Stimulated activated CD4-positive, alpha-beta T cell treated with anti-CD3 and anti-CD28 coated beads, Interleukin-12 subunit alpha, Interleukin-12 subunit beta, amount 100 ng/mL, for 48 hours (primary cell): ENCODE results near the gene KRTAP12-4.
"Not testable (repeated sequence)": the region's sequence is repeated elsewhere in the genome, so short reads cannot be mapped to it uniquely, and the experiment has no call there.

Experiments used
- DNase-seq, 3 donors: peaks; one replicate each; pipeline ENCODE4 v3.0.0-alpha.2; 2020; ENCODE audit warnings: low read depth in 2 of 3, low spot score in 1 of 3

Gene KRTAP12-4

DNA sequence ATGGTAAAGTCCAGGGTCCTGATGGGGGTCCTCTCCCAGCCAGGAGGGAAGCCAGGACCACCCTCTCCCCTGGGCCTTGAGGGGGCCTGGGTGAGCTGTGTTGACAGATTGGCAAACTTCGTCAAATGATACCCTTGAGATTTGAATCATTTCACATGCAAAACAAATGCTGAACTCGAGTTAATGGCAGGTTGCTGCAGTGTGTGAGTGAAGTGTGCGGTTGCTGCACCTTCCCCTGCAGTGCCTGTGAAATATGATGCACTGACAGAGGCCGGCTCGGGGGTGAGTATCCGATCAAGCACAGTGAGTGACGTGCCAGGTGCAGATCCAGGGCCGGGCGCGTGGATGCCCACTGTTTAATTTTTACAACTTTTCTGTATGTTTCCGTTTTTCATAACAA is 33.2 kb upstream of the KRTAP12-4 start:
- DNase-seq = no peak

DNA sequence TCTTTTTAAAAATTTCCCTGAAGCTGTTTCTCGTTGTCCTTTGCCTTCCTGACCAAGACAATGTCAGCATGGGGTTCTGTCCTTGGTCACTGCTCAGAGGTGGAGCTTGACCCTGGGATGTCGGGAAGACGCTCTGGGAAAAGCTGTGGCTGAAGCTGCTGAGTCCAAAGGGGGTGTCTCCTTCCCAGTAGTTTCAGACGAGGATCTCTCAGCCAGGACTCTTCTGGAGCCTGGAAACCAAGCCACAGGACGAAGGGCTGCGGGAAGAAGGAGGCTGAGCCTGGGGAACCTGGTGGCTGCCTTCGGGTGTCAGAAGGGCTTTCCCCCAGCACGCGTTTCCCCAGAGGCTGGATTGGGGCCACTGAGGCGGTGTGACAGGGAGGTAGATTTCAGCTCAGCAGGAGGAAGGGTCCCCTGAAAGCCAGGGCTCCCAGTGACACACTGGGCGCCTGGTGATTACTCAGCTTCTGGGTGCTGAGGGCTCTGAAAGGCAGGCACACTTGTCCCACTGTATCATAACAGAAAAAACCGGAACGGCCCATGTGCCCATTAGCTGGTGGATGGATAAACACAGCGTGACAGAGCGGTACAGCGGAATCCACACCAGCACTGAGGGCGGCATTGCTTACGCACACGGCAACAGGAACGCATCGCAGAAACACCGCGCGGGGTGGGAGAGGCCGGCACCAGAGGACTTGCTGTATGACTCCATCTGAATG is 32.5 kb upstream of the KRTAP12-4 start:
- no peak for DNase-seq

DNA sequence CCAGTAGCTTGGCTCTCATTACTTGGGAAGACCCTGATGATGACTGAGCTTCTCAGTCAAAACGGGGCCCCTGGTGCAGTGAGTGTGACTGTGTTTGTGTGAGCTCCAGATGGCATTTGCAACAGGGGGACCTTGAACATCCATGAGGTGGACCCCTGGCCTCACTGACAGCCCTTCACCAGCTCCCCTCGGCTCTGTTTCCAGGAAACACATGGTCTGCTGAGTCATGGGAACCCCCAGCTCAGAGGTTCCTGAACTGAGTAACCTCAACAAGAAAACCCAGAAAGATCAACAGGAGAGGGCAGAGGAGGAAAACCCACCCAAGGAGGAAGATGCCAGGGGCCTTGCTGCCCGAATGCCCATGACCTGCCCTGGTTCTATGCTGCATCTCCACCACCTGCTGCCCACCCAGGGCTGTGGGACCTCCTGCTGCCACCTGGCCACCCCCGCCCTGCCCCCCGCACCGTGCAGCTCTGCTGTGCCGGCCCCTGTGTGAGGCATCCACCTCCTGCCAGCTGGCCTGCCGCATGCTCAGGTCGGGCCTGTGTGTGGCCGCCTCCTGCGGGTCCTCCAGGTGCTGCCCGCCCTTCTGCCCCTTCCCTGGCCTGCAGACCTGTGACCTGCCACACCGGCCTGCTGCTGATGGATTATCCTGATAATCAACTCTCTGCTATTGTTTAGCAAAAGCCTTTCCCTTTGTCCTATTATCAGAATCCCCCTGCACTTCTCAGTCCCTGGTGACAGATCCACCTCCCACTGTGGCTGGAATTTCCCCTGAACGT is 31.7 kb upstream of the KRTAP12-4 start:
- no peak for DNase-seq

DNA sequence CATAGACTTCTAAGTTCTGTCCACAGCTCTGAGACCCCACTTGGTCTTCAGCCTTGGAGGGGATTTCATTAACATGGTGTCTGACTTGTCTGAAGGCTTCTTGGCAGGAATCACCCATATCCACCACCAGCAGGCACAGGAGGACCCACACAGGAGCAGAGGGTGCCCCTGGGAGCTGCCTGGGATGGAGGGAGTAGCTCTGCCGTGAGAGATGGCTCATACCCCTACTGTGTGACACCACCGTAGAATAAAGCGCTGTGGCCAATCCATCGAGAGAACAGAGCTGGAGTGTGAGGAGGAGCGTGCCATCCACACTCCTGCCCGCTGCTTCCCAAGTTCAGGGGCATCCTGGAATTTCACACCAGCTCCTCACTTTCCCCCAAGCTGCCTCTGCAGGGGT is 30.6 kb upstream of the KRTAP12-4 start:
- not testable (repeated sequence) for DNase-seq

DNA sequence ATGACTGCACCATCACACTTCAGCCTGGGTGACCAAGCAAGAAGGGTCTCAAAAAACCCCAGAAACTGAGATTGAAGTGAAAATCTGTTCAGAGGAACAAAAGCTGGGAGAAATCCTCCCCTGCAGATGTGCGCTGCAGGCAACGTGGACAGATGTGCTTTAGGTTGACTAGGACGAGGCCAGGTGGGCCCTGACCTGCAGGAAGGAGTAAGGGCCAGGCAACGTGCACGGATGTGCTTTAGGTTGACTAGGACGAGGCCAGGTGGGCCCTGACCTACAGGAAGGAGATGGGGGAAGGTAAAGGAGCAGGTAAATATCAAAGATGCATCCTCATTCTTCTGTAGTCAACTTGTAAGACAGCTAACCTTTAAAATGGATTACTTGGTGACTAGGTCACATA is 30.0 kb upstream of the KRTAP12-4 start:
- DNase-seq = no peak

DNA sequence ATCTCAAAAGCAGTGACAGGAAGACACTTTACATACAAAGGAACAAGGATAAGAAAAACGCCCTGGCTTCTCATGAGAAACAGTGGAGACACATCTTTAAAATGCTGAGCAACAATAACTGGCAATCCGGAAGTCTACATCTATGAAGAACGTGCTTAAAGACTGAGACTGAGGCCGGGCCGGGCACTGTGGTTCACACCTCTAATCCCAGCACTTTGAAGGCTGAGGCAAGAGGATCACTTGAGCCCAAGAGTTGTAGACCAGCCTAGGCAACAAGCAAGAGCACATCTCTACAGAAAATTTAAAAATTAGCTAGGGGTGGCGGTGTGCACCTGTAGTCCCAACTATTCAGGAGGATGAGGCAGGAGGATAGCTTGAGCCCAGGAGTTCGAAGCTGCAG is 29.6 kb upstream of the KRTAP12-4 start:
- DNase-seq = no peak

DNA sequence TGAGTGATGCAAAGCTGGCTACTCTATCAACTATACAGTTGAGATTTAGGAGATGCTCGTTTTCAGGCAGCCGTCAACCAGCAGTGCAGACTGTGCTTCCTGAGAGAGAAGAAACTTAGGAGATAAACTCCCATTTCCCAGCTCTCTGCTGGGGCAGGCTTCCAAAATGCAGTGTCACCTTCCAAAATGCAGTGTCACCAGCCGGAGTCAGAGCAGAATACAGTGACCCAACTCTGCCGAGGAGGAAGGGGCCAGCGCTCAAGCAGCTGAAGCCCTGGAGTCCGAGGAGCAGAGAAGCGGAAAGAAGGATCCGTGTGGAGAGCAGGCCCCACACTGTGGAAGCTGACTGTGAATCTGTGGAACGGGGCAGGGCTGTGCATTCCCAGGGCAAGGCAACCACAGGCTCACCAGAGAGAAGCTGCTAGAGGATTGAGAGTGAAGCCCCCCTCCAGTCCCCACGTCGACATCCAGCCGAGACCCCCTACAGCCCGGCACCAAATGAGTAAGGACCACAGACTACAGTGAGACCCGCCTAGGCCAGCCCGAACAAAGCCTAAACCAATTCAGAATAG is 28.2 kb upstream of the KRTAP12-4 start:
- no peak for DNase-seq

DNA sequence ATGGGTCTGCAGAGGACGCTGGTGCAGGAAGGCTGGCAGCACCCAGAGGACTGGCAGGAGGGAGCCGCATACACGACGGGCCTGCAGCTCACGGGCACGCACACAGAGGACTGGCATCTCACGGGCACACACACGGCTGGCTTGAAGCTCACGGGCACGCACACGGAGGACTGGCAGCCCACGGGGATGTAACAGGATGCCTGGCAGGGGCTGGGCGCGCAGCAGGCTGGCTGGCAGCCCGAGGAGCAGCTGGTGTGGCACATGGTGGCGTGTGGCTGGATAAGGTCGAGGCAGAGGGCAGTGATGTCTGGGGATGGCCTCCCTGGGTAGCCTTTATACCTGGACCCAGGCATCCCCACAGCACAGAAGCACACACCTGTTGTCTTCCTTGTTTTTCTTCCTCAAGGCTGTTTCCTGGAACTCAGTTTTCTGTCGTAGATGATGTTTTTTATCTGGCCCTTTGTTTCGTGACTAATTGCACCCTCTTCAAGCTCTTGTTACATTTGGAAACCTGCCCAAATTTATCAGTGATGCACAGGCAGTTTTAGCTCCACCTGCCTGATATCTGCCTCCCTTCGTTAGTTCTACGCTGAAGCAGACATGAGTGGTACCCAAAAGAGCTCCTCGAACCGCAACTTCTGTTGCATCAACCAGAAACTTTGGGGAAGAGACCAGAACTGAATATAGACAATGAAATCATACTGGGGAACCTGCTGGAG is 27.6 kb upstream of the KRTAP12-4 start, which contains the start of gene KRTAP12-1:
KRTAP12-1 (minus strand) TSS at position 303 of the 719 bp plus-strand sequence; CDS start at position 263, 40 bp downstream.
- DNase-seq = no peak

DNA sequence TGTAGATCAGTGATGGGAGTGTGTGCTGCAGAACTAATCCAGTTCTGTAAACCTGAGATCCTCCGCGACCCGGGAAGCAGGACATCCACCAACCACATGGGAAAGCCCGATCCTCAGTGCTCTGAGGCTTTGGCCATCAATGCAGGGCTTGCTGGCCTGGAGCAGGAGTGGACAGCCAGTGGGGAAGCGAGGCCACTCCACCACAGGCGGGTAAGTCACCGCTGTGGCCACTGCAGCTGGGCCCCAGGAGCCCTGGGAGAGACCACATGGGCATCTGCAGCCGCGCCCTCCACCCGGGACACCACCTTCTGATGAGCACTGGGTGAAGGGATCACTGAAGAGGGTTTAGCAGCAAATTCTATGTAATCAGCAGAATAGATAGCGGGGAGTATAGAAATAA is 26.7 kb upstream of the KRTAP12-4 start:
- no peak for DNase-seq

DNA sequence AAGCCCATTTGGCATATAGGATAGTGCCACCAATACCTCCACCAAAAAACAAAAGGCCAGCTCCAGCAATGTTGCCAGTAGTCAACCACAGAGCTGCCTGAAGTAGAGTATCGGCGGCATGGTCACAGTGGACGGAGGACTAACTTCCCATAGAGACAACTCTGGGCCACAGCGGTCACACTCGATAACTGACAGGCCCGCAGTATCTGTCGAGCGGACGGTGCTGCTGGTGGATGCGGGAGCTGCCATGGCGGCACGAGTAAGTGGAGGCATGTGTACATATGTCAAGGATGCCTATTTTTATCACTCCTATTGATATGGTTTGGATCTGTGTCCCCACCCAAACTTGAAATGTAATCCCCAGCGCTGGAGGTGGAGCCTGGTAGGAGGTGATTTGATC is 23.4 kb upstream of the KRTAP12-4 start:
- no peak for DNase-seq

DNA sequence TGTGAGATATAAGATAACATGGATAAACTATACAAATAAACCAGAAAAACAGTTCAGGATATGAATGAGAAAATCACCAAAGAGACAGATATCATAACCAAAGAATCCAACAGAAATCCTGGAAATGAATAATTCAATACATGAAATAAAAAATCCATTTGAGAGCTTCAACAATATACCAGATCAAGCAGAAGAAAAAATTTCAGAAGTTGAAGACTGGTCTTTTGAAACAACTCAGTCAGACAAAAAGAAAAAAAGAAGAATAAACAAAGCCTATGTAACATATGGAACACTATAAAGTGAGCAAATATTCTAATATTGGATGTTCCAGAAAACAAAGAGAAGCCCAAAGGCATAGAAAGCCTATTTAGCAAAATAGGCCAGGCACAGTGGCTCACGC is 17.5 kb upstream of the KRTAP12-4 start:
- DNase-seq = no peak

DNA sequence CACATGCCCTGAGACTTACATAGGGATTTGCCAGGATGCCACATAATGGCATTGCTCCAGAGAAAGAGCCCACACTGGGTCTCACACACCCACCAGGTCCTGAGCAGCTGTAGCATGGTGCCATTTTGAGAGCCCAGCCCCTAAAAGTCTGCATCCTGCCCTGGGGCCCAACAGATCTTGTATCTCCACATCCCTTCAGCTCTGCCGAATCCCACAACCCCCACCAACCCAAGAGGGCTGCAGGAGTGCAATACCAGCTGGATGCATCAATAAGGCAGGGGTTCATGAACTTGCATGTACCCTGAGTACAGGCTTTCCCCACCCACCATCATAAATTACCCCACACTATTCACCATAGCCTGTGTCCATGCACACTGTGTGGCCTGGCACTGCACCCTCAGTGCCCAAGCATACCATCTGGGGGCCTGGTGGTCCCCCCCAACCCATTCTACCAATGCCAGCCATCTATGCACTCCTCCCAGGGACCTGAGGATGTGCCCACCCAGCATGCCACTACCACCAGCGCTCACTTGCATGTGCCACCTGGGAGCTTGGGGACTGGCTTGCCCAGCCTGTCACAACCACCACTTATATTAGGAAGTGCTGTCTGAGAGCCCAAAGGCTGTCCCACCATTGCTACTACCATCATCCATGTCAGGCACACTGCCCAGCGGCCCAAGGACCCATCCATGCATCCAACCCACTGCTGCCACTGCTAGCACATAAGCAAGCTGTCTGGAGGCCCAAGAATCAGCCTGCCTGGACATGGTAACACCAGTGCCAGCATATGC is 16.4 kb upstream of the KRTAP12-4 start:
- no peak for DNase-seq

DNA sequence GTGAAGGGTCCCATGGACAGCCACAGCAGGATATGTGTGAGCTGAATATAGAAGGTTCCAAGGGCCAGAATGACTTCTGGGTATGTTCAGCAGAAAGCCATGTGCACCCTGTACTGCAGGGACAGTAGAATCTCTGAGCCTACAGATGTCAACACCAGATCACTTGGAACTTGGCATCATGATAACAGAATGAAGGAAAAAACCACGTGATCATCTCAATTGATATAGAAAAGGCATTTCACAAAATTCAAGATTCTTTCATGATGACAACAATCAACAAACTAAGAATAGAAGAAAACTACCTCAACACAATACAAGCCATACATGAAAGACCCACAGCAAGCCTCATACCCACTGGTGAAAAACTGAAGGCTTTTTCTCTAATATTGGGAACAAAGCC is 13.2 kb upstream of the KRTAP12-4 start:
- no peak for DNase-seq

DNA sequence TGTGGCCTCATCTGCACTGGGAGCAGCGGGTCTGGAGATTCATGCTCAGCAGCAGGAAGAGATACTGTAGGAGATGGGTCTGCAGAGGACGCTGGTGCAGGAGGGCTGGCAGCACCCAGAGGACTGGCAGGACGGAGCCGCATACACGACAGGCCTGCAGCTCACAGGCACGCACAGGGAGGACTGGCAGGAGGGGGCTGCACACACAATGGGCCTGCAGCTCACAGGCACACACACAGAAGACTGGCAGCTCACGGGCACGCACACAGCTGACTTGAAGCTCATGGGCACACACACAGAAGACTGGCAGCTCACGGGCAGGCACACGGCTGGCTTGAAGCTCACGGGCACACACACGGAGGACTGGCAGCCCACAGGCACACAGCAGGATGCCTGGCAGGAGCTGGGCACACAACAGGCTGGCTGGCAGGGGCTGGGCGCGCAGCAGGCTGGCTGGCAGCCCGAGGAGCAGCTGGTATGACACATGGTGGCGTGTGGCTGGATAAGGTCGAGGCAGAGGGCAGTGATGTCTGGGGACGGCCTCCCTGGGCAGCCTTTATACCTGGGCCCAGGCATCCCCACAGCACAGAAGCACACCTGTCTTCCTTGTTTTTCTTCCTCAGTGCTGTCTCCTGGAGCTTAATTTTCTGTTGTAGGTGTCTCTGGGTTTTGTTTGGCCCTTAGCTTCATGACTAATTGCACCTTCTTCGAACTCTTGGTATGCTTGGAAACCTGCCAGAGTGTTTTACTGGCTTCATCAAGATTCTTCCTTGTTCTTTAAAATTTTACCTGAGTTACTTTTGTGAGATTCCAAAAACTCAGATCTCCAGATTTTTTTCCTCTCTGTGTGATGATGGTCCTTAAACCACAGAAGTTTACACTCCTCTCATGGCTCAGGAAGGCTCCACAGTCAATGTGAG is 12.2 kb upstream of the KRTAP12-4 start, which contains the start of gene KRTAP12-2:
KRTAP12-2 (minus strand) TSS at position 527 of the 920 bp plus-strand sequence; CDS start at position 486, 41 bp downstream.
- DNase-seq = no peak

DNA sequence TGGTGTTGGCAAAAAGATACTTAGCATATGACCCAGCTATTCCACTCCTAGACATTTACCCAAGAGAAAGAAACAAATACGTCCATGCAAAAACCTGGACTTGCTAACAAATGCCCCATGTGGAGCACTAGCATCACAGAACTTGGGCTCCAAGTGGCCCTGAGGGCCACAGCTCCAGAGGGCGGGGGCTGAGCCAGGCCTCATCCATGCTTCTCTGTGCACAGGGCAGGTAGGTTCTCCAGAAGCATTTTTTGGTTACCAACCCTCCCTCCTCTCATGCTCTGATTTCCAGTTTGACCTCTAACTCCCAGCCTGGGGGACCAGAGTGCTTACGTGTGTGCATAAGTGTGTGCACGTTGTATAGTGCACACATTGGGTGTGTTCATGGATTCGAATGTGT is 10.2 kb upstream of the KRTAP12-4 start:
- no peak for DNase-seq

DNA sequence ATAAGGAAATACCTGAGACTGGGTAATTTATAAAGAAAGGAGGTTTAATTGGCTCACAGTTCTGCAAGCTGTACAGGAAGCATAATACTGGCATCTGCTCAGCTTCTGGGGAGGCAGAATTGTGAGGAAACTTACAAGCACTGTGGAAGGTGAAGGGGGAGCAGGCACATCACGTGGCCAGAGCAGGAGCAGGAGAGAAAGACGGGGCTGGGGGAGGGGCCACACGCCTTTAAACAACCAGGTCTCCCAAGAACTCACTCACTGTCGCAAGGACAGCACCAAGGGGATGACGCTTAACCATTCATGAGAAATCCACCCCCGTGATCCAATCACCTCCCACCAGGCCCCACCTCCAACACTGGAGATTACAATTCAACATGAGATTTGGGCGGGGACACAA is 7.1 kb upstream of the KRTAP12-4 start:
- not testable (repeated sequence) for DNase-seq

DNA sequence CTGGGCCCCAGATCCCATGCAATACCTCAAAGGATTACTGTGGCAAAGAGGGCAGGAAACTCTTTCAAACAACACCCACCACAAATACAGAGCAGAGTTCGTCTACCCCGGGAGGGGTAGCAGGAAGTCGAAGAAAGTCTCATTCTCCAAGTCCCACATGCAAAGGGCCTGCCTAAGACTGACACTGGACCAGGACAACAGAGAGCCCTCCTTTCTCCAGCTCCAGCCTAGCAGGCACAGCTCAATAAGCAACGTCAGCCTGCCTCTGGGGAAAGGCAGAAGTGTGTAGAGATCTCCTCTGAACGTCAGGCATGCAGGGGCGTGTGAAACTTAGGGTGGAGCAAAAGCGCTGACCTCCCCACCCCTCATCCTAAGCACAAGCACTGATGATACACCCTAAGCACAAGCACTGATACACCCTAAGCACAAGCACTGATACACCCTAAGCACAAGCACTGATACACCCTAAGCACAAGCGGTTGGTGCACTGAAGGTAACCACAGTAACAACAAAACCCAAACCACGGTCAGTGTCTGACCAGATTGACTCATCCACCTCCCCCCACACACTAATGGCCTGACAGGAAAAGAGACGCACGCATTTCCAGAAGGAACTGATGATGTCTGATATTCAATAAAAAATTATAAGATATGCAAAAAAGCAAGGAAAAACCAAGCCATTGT is 4.6 kb upstream of the KRTAP12-4 start:
- DNase-seq = no peak

DNA sequence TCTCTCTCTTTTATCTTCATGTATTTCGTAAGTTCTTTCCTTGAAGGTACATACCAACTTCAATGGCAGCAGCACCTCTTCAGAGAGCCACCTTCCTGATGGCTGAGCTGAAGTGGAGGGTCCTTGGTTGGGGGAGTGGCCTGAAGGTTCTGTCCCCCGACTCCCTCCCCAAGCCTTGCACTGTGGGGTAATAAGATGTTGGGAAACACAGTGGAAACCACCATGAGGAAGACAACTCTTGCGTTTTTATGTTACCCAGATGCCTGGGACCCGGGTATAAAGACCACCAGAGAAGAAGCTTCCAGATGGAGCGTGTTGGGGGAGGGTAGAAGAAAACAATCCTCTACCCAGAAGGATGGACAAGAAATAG is 4.1 kb upstream of the KRTAP12-4 start:
- DNase-seq = no peak
